Endothelial cell of umbilical vein (primary cell): ENCODE measurements around the gene RNASEH2A. TPM values are rescaled to one million over a fixed set of nuclear protein-coding genes. Genes with fewer than 3 reads are reported as not detected.

Source experiments
- BruUV-seq: library from RNA; stranded (reverse); fragments of 400-500 nt; replicated peaks from 2 replicates; lab custom pipeline; 2021; lab: Mats Ljungman, UMichigan
- CTCF ChIA-PET: fragments of 300-600, 350-600 bp; sonication (Branson Sonifier 250); formaldehyde crosslinking; loops from one replicate; lab custom pipeline; 2021; ENCODE audit warnings: antibody characterized with exemption, inconsistent platforms; lab: Charles Lee
- POLR2A ChIA-PET: fragments of 300-600, 350-600 bp; sonication (Branson Sonifier 250); formaldehyde crosslinking; loops from one replicate; lab custom pipeline; 2021; ENCODE audit warnings: antibody characterized with exemption, inconsistent platforms; lab: Charles Lee
- DNase-seq: peaks from one replicate; pipeline ENCODE4 v3.0.0-alpha.2; 2011; ENCODE audit warnings: low read depth, low spot score
- FAIRE-seq: peaks from 2 replicates; lab custom pipeline; 2011; peaks lifted over from hg19 to GRCh38; lab: Jason Lieb, UNC
- H2AFZ ChIP-seq: 2 replicates; pipeline ENCODE4 v1.6.0; 2012; ENCODE audit warnings: low read depth, low read length, control low read depth, inconsistent platforms
- H3K27ac ChIP-seq: 2 replicates; pipeline ENCODE4 v1.5.1; 2011; ENCODE audit warnings: low read depth, mild to moderate bottlenecking, control low read depth, low read length, moderate library complexity; ENCODE audit not compliant: insufficient read depth
- H3K27me3 ChIP-seq, 2 experiments: 2 replicates each; pipeline versions ENCODE4 v1.6.0 to v1.6.1; 2011; ENCODE audit warnings: low read length in 2 of 2, mixed read lengths in 1 of 2; ENCODE audit not compliant: control insufficient read depth in 2 of 2, insufficient read depth in 2 of 2
- H3K36me3 ChIP-seq, 2 experiments: 2 replicates in 1 of 2; 3 replicates in 1 of 2; pipeline ENCODE4 v1.5.1; 2011; ENCODE audit warnings: low read length in 2 of 2, mild to moderate bottlenecking in 1 of 2, moderate library complexity in 1 of 2; ENCODE audit not compliant: control insufficient read depth in 2 of 2, insufficient read depth in 2 of 2; ENCODE audit errors: extremely low read depth in 1 of 2
- H3K4me1 ChIP-seq: 3 replicates; pipeline ENCODE4 v1.5.1; 2011; ENCODE audit warnings: mild to moderate bottlenecking, low read length; ENCODE audit not compliant: control insufficient read depth, insufficient read depth; ENCODE audit errors: extremely low read depth
- H3K4me2 ChIP-seq: 2 replicates; pipeline ENCODE4 v1.6.1; 2011; ENCODE audit warnings: low read length, control low read depth, mixed read lengths; ENCODE audit not compliant: insufficient read depth
- H3K4me3 ChIP-seq, 3 experiments: fragments of 200-600 bp in 1 of 3; sonication (generic), shearing (Covaris generic) in 1 of 3; replicated peaks in 1 of 3; 2 replicates each; pipeline ENCODE4 v1.5.1; 2011 to 2016; ENCODE audit warnings: control low read depth in 3 of 3, low read length in 3 of 3, mild to moderate bottlenecking in 2 of 3, inconsistent platforms in 1 of 3, low read depth in 1 of 3, moderate library complexity in 1 of 3; ENCODE audit not compliant: insufficient read depth in 1 of 3
- H3K79me2 ChIP-seq: 2 replicates; pipeline ENCODE4 v1.6.0; 2012; ENCODE audit warnings: low read length, inconsistent platforms; ENCODE audit not compliant: control insufficient read depth, insufficient read depth
- H3K9ac ChIP-seq: replicated peaks from 2 replicates; pipeline ENCODE3; 2011; ENCODE audit warnings: low read length, control low read depth; ENCODE audit not compliant: insufficient read depth; ENCODE audit errors: extremely low read depth
- H3K9me1 ChIP-seq: replicated peaks from 3 replicates; pipeline ENCODE4 v1.6.0; 2011; ENCODE audit warnings: mild to moderate bottlenecking, low read length; ENCODE audit not compliant: control insufficient read depth, insufficient read depth; ENCODE audit errors: extremely low read depth
- H3K9me3 ChIP-seq: replicated peaks from 2 replicates; pipeline ENCODE4 v1.5.1; 2012; ENCODE audit warnings: low read length, inconsistent platforms; ENCODE audit not compliant: control insufficient read depth, insufficient read depth
- H4K20me1 ChIP-seq: replicated peaks from 2 replicates; pipeline ENCODE3; 2011; ENCODE audit warnings: mild to moderate bottlenecking, low read length; ENCODE audit not compliant: control insufficient read depth, insufficient read depth; ENCODE audit errors: extremely low read depth
- CTCF ChIP-seq, 2 donors: IDR thresholded peaks; 1 replicate in 1 of 2; 2 replicates in 1 of 2; pipeline ENCODE4 v1.5.1; 2011; ENCODE audit warnings: low read length in 2 of 2, mild to moderate bottlenecking in 2 of 2, moderate library complexity in 2 of 2, control low read depth in 1 of 2, inconsistent platforms in 1 of 2, low read depth in 1 of 2; ENCODE audit not compliant: insufficient read depth in 1 of 2; ENCODE audit errors: extremely low read depth in 1 of 2
- EZH2 ChIP-seq: IDR thresholded peaks from 2 replicates; pipeline ENCODE4 v1.6.1; 2012; ENCODE audit warnings: borderline replicate concordance, low read depth, mild to moderate bottlenecking, moderate library complexity, low read length, inconsistent platforms; ENCODE audit not compliant: severe bottlenecking
- FOS ChIP-seq: IDR thresholded peaks from 2 replicates; pipeline ENCODE4 v1.6.1; 2011; ENCODE audit warnings: mild to moderate bottlenecking, low read length, moderate library complexity, borderline replicate concordance; ENCODE audit not compliant: insufficient read depth
- GATA2 ChIP-seq: IDR thresholded peaks from 2 replicates; pipeline ENCODE4 v1.7.0; 2011; ENCODE audit warnings: low read depth, mild to moderate bottlenecking, moderate library complexity, mixed read lengths, low read length; ENCODE audit not compliant: insufficient read length, insufficient read depth
- JUN ChIP-seq: IDR thresholded peaks from 2 replicates; pipeline ENCODE4 v1.6.1; 2011; ENCODE audit warnings: borderline replicate concordance, low read depth; ENCODE audit not compliant: insufficient read length, insufficient read depth
- MAX ChIP-seq: IDR thresholded peaks from 2 replicates; pipeline ENCODE4 v1.6.1; 2011; ENCODE audit not compliant: insufficient read depth, insufficient read length
- MYC ChIP-seq: IDR thresholded peaks from one replicate; pipeline ENCODE4 v1.6.1; 2011; ENCODE audit warnings: mild to moderate bottlenecking, low read depth, low read length
- POLR2A ChIP-seq: IDR thresholded peaks from 2 replicates; pipeline ENCODE4 v1.6.1; 2012; ENCODE audit warnings: low read depth, mild to moderate bottlenecking, control low read depth, low read length
- POLR2AphosphoS5 ChIP-seq: IDR thresholded peaks from 2 replicates; pipeline ENCODE4 v1.6.1; 2012; ENCODE audit warnings: low read depth, mild to moderate bottlenecking, control low read depth, low read length, moderate library complexity; ENCODE audit not compliant: insufficient read depth
- dilution Hi-C: fragments of 300-500 bp; cut with MboI; formaldehyde crosslinking; loops from one replicate; pipeline ENCODE4 v1.15.0; 2019; ENCODE audit warnings: low sequenced_read_pairs; ENCODE audit not compliant: extremely low pct_ligation_motif_present
- intact Hi-C: fragments of 100-400 bp; cut with micrococcal nuclease; formaldehyde crosslinking; loops from one replicate; pipeline ENCODE4 v1.10.0; 2022
- polyA plus RNA-seq, 4 experiments: library from polyadenylated mRNA; depleted of rRNA in 3 of 4; stranded (reverse) in 3 of 4; unstranded in 1 of 4; fragments of >200 nt; gene quantifications; 2 replicates each; pipeline versions ENCODE4 v1.2.1 to v1.2.3, GENCODE V29; 2011 to 2012; ENCODE audit warnings: missing spikeins in 1 of 4
- total RNA-seq: library from RNA; stranded (reverse); gene quantifications from 2 replicates; pipeline ENCODE4 v1.2.3, GENCODE V29; 2021

Gene RNASEH2A
- total and polyA plus RNA-seq, 2 donors (not counting 3 experiments of a cell fraction or from before 2014, with no cell fraction given): 25.6 to 45.4 TPM

- Histone ChIP-seq H3K79me2 (peaks cover 14% of the 10 kb centered on the region), H2AFZ (peak within 1 kb of the TSS; percentile 71), H3K27ac (peak within 1 kb of the TSS; percentile 91), H3K4me2 (peak within 1 kb of the TSS; percentile 61), H3K9me3 (no peaks in the 10 kb centered on the region), H3K9me1 (no peaks in the 10 kb centered on the region), H3K9ac (peak within 1 kb of the TSS; percentile 74), H3K4me1 (peaks cover 35% of the 10 kb centered on the region), H3K27me3 (no peaks in the 10 kb centered on the region), H4K20me1 (no peaks in the 10 kb centered on the region), H3K4me3 (peak within 1 kb of the TSS; percentile 70 to 76 (median 71)), H3K36me3 (no peaks in the 10 kb centered on the region)
- FAIRE-seq: peak; percentile 94
- intact Hi-C loops: loop anchor here (1.0 kb wide), 1 partner anchor 9 kb away; no protein-coding TSS in a partner anchor
- ChIA-PET POLR2A (interaction anchor here (0.6 to 4.1 kb wide), 15 partner anchors 9 to 1212 kb away, joined by 3 to 94 read pairs (median 5); partner anchors contain the start of genes HOOK2, IER2 and STX10), CTCF (interaction anchor here (0.7 to 13.8 kb wide), 6 partner anchors 9 to 128 kb away, joined by 3 to 524 read pairs (median 14); partner anchors contain the start of gene HOOK2)
- peak; percentile 98 for DNase-seq
- dilution Hi-C loops: no loop called here
- BruUV-seq: TSS peak; percentile 57
- TF ChIP-seq MYC (peak; percentile 7), POLR2A (peak; percentile 100), JUN (no peak), POLR2AphosphoS5 (peak; percentile 100), GATA2 (no peak), EZH2 (no peak), CTCF (IDR thresholded peaks at IDR 0.05; ENCODE audit: extremely low read depth in 1 of 2, insufficient read depth in 1 of 2, low read depth in 1 of 2, low read length in 2 of 2) (peak; percentile 4 to 12), MAX (peak; percentile 2), FOS (peak; percentile 23)
These were observed 14.9 kb upstream of the RNASEH2A start, which contains the start of gene JUNB for GRCh38 chr19:12791345-12792050. JUNB (plus strand) TSS chr19:12791486; CDS start chr19:12791772, 286 bp downstream.
